GM19438 (cell line): ENCODE data around the gene TJP3.

Source experiments
- ATAC-seq: cut with Tn5 transposase; IDR thresholded peaks from one replicate; pipeline ENCODE4 v1.9.1; 2021; ENCODE audit warnings: low read depth; ENCODE audit not compliant: unreplicated experiment

TJP3 gene

DNA sequence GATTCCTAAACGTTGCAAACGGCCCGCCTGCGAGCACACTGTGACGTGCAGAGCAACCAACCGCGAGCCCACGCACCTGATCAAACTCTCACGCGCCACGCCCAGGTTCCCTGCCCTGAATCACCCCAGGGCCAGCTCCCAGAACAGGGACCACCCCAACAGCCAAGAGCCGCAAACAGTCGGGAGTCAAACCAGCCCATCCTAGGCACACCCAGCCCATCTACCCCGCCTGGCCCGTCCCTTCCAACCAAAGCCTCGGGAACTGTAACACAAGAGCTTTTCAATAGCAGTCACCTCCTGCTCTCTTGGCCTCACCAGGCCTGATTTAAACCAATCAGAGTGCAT, 16.8 kb upstream of the TJP3 start:
- no peak for ATAC-seq

DNA sequence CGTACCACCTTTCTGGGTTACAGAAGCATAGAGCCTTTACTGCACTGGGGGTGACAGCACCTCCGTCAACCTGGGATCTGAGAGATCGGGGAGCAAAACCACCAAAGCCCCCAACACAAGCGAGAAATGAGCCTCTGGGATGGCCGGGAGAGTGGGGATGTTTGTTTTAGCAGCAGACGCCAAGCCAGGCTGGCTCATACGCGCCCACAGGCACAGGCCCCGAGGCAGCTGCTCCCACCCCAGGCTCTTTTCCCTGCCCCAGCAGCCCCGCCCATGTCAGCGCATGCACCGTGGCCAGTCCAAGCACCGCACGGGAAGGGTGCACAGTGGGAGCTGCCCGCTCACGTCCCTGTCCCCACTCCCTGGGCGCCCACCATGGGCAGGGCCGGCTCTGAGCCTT, 16.5 kb upstream of the TJP3 start:
- no peak for ATAC-seq

- ATAC-seq, result no peak
These were observed 15.8 kb upstream of the TJP3 start for GRCh38 chr19:3692141-3693024.

DNA sequence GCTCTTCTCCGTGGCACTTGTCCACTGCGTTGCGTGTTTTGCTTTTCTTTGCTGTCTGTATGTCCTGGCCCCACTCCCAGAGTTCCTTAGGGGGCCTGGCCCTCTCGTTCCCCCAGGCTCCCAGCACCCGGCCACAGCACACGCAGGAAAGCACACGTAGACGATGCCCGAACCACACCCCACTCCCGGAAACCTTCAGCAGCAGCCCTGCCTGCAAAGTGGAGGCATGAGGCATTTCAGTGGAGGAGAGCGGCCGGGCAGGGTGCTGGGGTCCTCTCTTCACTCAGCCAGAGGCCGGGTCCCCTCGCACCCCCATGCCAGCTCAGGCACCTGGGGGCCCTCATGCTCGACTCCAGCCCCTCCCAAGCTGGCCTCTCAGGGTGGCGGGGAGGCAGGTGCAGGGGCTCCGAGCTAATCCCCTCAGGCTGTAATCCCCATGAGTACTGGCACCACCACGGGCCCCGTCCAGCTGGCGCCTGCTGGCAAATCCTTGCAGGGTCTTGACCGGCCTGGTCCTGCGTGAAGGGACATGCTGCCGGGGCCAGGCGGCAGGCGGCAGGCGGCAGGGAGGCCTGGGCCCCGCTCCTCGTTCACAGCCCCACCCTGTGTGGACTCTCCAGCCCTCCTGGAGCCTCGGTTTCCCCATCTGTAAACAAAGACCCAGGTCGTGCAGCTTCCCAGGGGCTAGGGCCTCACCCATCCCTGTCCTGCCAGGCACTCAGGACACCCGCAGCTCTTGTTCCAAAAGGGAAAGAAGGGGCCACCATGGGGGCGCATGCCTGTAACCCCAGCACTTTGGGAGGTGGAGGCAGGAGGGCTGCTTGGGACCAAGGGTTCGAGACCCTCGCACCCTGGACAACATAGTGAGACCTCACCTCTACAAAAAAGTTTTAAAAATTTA, 14.9 kb upstream of the TJP3 start:
- ATAC-seq, result no peak

DNA sequence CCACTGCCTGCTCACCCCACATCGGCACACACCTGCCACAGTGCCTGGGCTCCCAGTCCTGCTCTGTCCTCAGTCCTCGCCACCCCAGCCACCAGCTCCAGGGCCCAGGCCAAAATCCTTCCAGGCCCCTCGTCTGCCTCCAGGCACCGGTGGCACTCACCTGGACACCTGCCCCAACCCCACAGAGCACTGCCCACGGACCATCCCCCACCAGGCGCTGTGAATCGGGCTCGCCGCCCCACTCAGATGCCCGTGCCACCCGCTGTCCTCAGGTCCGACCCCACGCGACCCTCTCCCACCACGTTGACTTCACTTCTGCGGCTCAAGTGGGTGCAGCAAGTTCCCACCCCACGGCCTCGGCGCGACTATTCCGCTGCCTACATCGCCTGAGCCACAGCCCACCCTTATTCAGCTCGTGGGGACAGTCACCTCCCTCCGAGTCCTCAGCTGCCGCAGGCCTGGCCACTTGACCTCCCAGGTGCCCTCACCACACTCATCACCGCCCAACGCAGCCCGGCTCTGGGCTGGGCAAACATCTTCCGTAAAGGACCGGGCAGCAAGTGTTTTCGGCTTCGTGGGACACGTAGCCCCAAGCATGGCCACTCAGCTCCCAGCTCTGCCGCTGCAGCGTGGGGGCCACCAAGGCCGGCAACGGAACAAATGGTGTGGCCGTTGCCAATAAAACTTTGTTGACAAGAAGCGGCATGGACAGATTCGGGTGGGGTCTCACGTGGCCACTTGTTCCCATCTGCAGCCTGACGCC, 13.6 kb upstream of the TJP3 start:
- no peak for ATAC-seq

DNA sequence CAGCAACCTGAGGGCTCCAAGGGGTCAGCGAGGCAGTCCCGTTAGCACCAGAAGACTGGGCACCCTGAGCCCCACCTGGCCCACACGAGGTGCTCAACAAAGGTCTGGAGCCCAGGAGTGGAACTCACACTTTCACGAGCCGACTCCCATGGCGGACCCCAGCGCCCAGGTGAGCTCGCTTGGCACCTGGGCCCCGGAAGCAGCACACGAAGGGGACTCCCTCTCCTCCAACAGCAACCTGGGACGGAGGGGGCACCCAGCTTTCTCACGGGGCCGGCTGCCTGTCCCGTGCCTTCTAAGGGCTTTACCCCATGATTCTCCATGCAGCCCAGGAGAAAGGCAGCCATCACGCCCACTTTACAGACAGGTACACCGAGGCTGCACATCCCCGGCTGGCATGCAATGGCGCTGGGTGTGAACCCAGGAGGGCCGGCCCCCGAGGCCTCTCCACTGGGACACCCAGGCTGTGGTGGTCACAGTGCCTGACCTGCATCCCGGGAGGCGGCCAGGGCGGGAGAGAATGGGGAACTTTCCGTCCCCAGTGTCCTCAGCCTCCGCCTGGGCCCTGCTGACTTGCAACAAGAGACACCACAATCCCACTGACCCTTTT, 13.0 kb upstream of the TJP3 start:
- ATAC-seq, result no peak

- no peak for ATAC-seq
These were observed 12.1 kb upstream of the TJP3 start for GRCh38 chr19:3695986-3696659.

GRCh38 chr19:3696660-3696995, 11.6 kb upstream of the TJP3 start:
- ATAC-seq, result no peak

DNA sequence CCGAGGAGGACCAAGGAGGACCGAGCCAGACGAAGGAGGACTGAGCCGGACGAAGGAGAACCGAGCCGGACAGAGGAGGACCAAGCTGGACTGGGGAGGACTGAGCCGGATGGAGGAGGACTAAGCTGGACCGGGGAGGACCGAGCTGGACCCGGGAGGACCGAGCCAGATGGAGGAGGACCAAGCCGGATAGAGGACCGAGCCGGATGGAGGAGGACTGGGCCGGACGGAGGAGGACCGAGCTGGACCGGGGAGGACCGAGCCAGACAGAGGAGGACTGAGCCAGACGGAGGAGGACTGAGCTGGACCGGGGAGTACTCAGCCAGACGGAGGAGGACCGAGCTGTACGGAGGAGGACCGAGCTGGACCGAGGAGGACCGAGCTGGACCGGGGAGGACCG, 11.1 kb upstream of the TJP3 start:
- ATAC-seq, result no peak

DNA sequence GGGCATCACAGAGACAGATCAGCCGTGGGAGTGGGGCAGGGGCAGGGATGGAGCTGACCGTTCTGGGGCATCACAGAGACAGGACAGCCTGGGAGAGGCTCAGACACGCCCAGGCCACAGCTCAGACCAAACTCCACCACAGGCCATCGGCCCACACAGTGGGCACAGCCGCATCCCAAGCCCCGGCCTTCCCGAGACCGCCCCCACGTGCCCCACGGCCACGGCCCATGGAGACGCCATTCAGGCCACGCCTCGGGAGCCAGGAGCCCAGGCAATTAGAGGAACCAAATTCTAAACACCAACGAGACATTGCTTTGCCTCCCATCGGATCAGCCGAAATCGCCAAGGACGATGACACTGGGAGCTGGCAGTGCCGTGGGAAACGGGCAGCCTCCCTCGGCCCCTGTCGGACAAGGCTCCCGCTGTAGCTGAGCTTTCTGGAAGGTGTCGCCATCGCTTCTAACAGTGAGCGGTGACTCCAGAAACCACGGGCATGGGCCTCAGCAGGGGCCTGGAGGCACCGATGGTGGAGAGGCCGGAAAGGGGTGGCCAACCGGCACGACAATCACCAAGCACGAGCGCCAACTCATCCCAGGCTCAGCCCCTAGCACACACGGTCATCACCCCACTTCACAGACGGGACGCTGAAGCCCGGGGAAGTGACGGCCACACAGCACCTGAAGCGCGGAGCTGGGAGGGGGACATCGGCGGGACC, 10.4 kb upstream of the TJP3 start:
- ATAC-seq, result no peak

GRCh38 chr19:3698386-3698950, 9.7 kb upstream of the TJP3 start:
- no peak for ATAC-seq

- ATAC-seq, result no peak
These were observed 9.0 kb upstream of the TJP3 start for GRCh38 chr19:3698974-3699740.

DNA sequence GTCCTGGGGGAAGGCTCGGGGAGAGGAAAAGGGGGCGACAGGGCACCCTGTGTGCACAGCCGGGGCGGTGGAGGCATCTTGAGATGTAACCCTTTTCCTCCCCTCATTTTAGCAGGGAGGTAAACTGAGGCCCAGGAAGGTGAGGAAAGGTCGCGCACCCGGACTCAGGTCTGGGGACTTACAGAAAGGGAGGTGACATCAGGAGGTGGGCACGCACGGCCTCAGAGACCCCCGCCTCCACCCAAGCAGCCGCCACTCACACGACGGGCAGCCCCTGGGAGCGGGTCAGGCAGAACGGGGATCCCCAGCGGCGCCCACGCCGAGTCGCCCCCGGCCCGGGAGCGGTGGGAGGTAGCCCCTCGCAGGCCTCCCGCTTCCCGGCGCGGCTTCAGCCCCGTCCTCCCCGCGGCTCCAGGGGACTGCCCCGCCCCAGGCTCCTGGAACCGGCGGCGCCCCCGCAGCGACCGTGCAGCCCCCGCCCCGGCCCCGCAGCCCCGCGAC, 8.4 kb upstream of the TJP3 start:
- peak; percentile 10 for ATAC-seq

DNA sequence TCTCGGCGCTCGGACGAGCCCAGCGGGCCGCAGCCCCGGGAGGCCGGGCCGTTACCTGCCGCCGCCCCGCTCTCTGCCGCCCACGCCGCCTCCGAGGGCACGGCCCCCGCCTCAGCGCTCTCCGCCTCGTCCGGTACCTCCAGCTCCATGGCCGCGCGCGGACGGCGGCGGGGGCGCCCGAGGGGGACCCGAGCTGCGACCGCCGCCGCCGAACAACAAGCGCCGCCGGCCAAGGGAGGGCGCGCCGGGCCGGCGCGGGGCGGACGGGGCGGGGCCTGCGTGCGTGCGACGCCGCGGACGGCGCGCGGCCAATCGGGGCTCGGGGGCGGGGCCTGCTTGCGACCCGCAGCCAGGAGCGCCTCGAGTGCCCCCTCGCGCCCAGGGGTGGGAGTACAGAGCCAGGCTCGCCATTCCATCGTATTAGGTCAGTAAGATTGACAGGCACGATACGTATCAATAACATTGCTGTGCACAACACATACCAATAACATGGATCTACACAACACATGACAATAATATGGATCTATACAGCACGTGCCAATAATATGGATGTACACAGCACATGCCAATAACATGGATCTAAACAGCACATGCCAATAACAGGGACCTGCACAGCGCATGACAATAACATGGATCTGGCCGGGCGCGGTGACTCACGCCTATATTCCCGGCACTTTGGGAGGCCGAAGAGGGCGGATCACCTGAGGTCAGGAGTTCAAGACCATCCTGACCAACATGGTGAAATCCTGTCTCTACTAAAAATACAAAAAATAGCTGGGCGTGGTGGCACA, 7.7 kb upstream of the TJP3 start, which contains the start of gene PIP5K1C:
TSS of gene PIP5K1C (minus strand) at position 227 of the 791 bp plus-strand sequence. CDS start at position 149, 78 bp downstream.
- peak; percentile 77 for ATAC-seq

DNA sequence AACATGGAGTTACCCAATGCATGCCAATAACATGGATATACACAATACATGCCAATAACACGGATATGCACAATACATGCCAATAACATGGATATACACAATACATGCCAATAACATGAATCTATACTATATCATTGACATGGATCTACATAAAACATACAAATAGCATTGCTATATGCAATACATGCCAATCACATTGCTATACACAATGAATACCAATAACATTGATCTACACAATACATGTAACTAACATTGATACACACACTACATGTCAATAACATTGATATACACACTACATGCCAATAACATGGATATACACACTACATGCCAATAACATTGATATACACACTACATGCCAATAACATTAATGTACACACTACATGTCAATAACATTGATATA, 7.0 kb upstream of the TJP3 start:
- ATAC-seq, result no peak

- ATAC-seq, result no peak
These were observed 347 bp upstream of the TJP3 start for GRCh38 chr19:3707868-3708206.

- no peak for ATAC-seq
These were observed 2.2 kb downstream of the TJP3 start for GRCh38 chr19:3710265-3710812.
